HTERT RPE-1 (cell line): ENCODE measurements around the gene VWA2.

ENCODE experiments used
- in situ Hi-C: fragments of 300-500 bp; cut with MboI; formaldehyde crosslinking; loops from 4 replicates; pipeline ENCODE4 v1.14.3; 2020; ENCODE audit warnings: low sequenced_read_pairs

The VWA2 gene, protein sequence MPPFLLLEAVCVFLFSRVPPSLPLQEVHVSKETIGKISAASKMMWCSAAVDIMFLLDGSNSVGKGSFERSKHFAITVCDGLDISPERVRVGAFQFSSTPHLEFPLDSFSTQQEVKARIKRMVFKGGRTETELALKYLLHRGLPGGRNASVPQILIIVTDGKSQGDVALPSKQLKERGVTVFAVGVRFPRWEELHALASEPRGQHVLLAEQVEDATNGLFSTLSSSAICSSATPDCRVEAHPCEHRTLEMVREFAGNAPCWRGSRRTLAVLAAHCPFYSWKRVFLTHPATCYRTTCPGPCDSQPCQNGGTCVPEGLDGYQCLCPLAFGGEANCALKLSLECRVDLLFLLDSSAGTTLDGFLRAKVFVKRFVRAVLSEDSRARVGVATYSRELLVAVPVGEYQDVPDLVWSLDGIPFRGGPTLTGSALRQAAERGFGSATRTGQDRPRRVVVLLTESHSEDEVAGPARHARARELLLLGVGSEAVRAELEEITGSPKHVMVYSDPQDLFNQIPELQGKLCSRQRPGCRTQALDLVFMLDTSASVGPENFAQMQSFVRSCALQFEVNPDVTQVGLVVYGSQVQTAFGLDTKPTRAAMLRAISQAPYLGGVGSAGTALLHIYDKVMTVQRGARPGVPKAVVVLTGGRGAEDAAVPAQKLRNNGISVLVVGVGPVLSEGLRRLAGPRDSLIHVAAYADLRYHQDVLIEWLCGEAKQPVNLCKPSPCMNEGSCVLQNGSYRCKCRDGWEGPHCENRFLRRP

DNA sequence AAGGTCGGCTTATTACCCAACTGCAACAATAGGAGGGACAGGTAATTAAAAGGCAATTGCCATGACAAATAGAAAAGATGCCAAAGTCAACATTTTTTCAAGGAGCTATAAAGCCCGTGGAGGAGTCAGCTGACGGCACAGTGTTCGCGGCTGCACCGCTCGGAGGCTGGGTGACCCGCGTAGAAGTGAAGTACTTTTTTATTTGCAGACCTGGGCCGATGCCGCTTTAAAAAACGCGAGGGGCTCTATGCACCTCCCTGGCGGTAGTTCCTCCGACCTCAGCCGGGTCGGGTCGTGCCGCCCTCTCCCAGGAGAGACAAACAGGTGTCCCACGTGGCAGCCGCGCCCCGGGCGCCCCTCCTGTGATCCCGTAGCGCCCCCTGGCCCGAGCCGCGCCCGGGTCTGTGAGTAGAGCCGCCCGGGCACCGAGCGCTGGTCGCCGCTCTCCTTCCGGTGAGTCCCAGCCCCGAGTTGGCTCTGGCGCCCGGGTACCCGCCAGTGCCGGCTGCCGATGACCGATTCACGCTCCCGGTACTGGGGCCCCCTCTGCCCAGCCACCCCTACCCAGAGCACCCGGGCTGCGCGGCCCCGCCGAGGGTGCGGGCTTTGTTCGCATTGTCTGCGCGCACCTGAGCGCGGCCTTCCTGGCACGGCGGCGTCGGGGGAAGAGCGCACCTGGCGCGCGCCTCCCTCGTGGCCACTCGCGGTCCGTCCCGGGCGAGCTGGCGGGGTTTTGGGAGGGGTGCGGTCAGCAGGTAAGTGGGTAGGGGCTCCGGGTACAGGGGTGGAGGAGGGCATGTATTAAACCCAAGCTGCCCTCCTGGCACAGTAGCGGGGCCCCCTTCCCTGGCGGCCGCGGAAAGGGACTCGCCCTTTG is at the start of gene VWA2:
VWA2 (plus strand) TSS at position 138 of the 877 bp plus-strand sequence. CDS start 9,460 bp downstream, outside the sequence.
- in situ Hi-C loops: no loop called here

DNA sequence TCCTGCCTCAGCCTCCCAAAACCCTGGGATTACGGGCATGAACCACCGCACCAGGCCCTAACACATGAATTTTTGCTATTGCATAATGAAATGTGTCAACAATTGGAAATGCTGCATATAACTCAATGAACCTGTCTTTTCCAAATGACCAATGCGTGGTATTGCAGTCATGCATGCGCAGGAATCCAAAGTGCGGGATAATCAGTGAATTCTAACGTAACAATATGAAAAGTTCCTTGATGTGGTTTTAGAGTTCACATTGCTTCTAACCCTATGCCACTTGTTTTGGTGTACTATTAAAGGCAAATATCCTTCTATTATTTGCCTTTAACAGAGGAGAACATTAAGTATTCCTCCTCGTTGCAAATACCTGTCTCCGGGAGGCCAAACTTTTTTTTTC is 49.4 kb upstream of the VWA2 start:
- in situ Hi-C loops: no loop called here

DNA sequence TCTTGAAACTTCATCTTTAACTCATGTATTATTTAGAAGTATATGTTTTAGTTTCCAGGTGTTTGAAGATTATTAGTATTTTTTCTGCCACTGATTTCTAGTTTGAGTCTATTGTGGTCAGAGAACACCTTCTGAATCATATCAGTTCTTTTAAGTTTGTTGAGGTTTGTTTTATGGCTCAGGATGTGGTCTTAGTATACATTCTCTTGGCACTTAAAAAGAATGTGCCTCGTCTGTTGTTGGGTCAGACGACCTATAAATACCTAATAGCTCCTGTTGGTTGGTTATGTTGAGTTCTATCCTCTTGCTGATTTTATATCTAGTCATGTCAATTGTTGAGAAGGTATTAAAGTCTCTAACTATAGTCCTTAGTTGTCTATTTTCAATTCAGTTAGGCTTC is 44.0 kb upstream of the VWA2 start:
- in situ Hi-C loops: no loop called here

DNA sequence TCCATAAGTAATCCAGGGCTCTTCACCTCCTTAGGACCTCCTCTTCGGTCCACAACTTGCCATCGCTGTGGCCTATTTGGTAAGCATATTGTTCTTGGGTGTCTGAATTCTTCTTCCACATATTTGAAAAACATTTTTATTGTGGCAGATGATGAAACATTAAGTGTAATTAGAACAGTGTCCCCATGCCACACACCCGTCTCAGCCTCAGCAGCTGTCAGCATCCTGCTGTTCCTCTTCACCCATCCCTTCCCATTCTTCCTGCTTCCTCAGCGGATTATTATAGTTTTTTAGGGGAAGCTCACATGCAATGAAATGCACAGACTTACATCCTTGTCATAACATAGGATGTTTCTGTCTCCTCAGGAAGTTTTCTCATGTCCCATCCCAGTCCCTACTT is 39.8 kb upstream of the VWA2 start:
- in situ Hi-C loops: no loop called here

DNA sequence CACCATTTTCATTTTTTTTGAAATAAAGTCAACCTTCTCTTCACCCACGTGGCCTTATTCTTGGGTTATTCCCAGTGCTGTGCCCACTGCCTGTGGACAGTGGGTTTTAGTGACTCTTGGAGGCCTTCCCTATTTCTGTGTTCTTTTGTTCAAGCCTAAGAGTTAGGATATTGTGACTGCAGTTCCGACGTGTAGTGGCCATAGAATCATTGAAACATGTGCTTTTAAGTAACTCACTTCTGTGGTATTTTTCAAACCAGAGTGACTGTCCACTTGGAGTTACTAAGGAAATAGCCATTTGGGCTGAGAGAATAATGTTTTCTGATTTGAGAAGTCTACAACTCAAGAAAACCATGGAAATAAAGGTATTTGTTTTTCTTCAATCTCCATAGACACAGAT is 36.2 kb upstream of the VWA2 start:
- in situ Hi-C loops: no loop called here

DNA sequence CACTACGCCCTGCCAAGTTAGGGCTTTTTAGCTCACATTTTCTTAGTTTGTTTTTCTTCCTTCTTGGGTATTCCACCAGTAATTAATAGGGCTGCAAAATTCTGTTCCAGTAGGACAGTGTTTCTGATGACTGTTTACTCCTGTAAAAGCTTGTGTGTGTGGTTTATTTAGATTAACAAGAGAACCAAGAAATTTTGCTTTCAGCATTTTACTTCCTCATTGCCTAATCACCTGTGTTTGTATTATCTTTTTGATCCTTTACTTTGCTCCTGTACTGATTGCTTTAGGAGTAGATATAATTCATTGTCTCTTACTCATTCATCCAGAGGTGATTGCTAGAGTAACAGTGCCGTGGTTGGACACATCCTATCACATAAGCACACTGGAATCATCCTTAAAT is 32.2 kb upstream of the VWA2 start:
- in situ Hi-C loops: no loop called here

DNA sequence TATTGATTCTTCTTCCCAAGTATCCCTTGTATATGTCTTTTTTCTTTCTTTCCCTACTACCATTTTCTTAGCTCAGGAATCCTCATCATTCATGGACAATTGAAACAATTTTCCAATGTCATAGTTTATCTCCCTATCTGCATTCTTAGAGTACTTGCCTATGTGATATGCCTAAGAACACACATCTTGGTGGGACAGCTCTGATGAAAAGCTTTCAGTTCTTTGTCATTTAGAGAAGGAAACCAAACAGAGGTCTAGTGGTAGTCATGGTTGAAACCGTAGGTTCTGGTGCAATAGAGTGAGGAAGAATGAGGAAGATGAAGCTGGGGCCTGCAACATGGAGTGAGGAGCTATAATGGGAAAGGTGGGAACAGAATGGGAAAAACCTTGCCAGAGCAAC is 31.7 kb upstream of the VWA2 start:
- in situ Hi-C loops: no loop called here

DNA sequence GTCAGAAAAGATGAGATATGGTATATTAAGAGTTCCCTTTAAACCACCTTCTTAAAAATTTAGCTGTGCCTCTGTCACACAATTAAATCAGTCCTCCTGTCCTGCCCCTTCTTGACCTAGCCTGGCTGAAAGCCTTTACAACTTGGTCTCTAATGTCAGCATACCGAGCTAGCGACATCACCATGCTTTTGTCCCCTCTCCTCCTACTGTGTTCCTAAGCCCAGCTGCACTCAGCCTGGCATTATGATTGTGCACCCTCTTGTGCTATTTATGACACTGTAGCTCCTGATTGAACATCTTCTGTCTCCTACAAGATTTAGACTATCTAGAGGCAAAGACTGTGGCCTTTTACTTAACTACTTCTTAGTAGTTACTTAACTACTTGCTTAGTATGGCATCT is 30.7 kb upstream of the VWA2 start:
- in situ Hi-C loops: no loop called here

DNA sequence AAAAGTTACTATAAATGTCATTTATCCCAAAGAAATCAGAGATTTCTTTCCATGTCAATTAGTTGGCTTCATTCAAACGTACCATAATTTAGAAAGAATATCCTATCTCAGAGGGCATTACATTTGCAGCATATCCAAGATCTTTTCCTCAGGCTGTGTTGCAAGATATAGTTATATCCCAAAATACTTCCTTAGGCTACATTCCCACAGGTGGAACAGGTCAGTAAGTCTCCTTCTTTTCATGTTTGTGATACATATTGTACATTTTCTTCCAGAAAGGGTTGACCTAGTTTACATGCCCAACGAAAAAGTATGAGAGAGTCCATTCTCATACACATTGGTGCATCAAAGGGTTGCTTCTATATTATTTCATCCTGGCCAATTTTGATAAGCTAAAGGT is 26.9 kb upstream of the VWA2 start:
- in situ Hi-C loops: no loop called here

DNA sequence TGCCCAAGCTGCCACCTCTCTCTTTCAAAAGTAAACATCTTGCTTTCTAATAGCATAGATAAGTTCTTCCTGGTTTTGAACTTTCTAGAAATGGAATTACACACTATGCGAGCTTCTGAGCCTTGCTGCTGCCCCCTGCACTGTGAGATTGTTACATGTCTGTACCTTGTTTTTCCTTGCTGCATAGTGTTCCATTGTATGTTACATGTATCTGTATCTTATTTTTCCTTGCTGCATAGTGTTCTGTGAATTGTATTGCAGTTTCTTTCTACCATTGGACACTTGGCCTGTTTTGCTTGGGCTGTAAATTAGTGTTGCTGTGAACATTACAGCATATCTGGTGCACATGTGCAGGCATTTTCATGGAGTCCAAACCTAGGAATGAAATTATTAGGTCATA is 24.0 kb upstream of the VWA2 start:
- in situ Hi-C loops: no loop called here

DNA sequence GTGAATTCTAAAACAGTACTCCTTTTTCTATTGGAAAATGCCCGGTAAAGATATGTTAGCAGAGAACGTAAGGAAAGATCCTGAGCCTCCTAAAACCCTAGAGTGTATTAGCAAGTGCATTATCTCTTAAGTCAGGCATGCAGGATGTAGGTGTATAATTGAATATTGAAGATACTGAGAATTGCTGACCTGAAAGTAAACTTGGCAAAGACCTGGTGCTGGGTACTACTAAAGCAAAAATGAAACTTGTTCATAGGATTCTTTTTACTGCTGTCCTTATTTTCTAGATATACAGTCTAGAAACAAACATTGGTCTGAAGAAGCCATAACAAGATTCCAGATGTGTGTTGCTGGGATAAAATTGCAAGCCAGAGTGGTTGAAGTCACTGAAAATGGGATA is 18.8 kb upstream of the VWA2 start:
- in situ Hi-C loops: no loop called here

DNA sequence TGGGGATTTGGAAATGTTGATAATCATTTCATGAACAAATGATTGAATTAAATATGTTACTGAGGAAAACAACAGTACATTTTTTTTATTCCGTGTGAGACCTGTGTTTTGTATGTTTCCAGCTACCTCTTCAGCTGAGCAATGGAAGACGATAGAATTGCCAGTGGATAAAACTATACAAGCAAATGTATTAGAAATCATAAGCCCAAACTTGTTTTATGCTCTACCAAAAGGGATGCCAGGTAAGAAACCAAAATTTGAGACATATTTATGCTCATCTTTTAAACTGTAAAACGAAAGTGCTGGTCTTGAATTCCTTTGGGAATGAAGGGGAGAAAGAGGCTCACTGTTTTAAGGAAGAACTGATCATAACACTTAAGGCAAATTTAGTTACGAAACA is 17.8 kb upstream of the VWA2 start:
- in situ Hi-C loops: no loop called here

DNA sequence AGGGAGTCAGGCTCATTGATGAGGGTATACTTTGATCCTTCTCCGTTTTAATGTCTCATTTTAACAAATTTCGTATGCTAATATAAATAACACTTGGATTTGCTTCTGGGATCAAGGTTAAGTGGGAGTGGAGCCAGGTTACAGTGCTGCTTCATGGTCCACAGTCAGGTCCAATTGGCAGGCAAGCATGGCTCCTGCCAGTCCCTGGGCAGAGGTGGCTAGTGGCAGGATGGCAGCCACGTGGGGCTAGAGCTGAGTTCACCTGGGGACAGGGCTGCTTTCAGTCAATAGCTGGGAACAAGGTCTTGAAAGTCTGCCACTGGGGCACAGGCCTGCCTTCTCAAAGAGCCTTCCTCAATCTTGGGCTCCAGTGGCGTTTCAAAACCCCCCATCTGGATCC is 16.0 kb upstream of the VWA2 start:
- in situ Hi-C loops: no loop called here

DNA sequence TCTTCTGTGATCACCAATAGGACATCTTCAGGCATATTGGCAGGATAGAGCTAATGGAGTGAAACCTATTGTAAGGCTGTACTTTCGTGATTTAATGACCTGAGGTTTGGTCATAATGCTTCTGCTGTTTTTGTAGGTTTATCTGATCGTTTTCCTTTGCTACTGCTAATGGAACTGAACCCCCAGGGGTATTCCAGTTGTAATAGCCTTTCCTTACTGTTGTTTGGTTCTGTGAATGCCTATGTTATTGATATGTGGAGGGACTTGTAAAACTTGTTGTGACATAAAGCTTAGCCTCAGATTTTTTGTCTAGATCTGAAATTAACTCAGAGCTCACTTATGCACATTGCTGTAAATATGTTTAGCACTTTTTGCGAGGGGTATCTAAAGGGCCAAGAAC is 10.9 kb upstream of the VWA2 start:
- in situ Hi-C loops: no loop called here

DNA sequence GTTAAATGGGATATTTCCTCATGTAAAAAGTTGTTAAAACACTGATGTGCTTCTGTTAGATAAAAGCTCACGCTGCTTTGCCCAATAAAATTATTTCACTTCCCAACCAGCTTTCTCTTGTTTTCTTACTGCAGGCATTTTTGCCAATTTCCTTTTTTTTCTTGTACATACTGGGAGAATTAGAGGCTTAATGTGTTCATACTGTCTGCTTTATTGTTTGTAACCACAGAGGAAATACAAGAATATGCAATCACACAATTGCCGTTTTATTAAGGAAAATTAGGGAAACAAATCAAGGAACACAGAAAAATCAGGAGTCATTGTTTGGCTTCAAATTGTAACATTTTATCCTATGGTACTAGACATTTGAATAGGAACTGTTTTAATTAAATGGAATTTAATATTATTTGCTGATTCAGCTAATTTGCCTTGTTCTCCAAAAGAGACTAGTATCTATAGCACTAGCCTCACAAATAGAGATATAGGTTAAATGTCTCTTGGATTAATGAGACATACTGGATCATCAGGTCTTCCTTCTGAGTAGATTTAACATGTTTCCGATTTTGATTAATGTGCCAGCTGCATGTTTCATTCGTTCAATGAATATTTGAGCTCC is 6.4 kb upstream of the VWA2 start:
- in situ Hi-C loops: no loop called here

DNA sequence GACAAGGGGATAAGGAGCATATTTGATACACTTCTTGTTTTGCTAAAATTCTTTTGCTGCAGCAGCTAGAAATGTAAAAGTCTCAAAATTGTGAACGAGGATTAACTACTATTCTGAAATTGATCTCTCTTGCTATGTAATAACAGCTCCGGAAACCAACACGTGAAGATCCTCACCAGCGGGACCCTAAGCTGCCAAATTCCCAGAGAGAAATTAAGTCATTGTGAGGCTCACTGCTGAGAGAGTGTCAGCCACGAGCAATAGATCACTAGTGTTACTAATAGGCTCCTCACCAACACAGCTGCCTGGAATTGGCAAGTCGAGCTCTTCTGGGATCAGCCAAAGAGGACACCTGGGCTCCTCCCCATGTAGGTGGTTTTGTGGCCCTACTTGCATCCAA is 5.6 kb upstream of the VWA2 start:
- in situ Hi-C loops: no loop called here

DNA sequence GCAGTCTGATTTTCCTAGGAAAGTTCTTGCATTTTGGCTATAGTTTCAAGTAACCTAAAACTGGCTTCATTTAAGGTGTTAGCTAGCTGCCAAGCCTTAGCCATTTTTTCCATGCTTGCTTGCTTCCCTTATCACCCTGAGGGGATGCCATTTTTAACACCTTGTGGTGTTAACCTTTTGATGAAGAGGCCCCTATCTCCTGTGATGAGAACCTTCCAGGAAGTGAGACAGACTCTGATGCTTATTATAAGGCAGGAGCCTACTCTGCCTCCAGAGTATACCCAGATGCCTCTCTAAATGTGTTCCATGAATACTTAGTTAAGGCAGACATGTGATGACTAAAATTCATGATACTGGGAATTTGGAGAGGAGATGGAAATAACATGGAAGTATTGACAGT is 4.9 kb upstream of the VWA2 start:
- in situ Hi-C loops: no loop called here

DNA sequence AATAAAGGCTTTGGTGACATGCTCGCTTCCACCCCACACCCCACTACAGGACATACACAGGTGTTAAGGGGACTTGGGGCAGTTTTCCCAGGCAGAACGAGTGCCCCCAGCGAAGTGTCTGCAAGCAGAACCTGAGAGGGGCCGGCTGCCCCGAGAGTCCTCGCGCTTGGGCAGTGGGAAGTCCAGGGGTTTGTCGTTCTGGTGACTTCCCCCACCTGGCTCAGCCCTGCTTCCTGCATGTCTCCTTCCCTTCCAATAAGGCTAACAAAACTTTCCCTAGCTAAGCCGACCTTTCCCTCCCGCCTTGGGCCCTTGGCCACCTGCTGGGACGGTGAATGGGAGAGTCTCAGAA is 916 bp downstream of the VWA2 start:
- in situ Hi-C loops: no loop called here

DNA sequence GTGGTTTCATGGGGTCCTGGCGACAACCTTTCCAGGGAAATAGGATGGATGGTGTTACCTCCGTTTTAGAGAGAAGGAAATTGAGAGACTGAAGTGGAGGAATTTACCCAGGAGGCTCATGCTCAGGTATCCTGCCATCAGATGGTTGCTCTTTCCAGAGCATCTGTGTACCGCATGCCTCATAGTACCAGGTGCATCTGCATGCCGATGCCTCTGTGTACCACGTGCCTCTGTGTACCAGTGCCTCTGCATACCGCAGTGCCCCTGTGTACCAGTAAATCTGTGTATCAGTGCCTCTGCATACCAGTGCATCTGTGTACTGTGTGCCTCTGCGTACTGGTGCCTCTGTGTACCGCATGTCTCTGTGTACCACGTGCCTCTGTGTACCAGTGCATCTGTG is 3.2 kb downstream of the VWA2 start:
- in situ Hi-C loops: no loop called here

DNA sequence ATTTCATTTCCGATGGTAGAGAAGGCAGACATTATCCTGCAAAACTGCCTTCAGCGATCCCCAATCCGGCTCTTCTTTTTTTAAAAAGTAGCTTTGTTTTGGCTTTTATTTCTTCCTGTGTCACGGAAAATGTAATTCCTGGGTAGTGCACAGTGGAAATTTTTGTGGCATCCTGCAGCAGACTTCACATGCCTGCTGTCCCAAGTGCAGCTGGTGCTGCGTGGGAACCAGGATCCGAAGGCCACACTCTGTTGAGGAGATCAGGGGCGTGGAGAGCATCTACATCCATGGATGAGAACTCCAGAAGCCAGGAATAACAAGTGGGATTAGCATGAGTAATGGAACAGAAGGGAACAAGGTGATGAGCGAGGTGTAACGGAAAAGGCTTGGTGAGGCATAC is 4.6 kb downstream of the VWA2 start:
- in situ Hi-C loops: no loop called here

DNA sequence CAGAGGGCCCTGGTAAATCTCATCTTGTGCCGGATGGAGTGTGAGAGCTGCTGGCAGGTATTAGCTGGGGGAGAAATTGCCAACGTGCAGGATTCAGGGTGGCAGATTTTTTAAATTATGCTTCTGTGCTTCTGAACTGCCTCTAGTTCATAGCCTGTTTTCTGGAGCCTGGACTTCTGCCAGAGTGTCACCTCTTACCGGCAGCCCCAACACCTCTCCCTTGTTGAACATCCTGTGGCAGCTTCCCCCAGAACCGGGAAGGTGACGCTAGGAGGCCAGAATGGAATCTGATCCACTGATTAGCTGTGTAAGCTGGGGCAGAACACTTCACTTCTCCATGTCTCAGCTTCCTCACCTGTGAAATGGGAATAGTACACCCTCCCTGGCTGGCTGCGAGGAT is 5.1 kb downstream of the VWA2 start:
- in situ Hi-C loops: no loop called here
